HCT116 (cell line): ENCODE results near the gene MESD.

Source experiments
- CTCF ChIP-seq, 3 experiments: fragments of 200-600 bp in 1 of 3; sonication (generic) in 1 of 3; IDR thresholded peaks in 2 of 3; conservative IDR thresholded peaks in 1 of 3; 2 replicates each; pipeline ENCODE4 v1.5.1; 2012 to 2017; ENCODE audit warnings: low read depth in 2 of 3, low read length in 2 of 3, antibody characterized with exemption in 1 of 3, borderline replicate concordance in 1 of 3, control low read depth in 1 of 3, mild to moderate bottlenecking in 1 of 3, mixed read lengths in 1 of 3, mixed run types in 1 of 3, moderate library complexity in 1 of 3; ENCODE audit not compliant: insufficient read depth in 1 of 3
- EZH2 ChIP-seq: fragments of 200-600 bp; sonication (generic); IDR thresholded peaks from 2 replicates; pipeline ENCODE4 v1.6.1; 2017; ENCODE audit warnings: antibody characterized with exemption, mixed run types
- POLR2A ChIP-seq: IDR thresholded peaks from 2 replicates; pipeline ENCODE4 v1.7.0; 2011; ENCODE audit warnings: borderline replicate concordance; ENCODE audit not compliant: insufficient read depth, insufficient read length; ENCODE audit errors: extremely low read depth
- SIN3A ChIP-seq: IDR thresholded peaks from 2 replicates; pipeline ENCODE4 v1.6.1; 2012; ENCODE audit warnings: low read depth
- ZFX ChIP-seq: fragments of 450-650 bp; IDR thresholded peaks from 2 replicates; pipeline ENCODE4 v1.6.1; 2017
- ZNF274 ChIP-seq: fragments of 200-500 bp; sonication (Bioruptor generic); IDR thresholded peaks from 2 replicates; pipeline ENCODE4 v1.6.1; 2014; ENCODE audit warnings: mild to moderate bottlenecking, low read depth, low read length, inconsistent platforms
- TF ChIP-seq, protein P1 (sequence below): IDR thresholded peaks from 2 replicates; pipeline ENCODE4 v1.6.1; 2012

DNA sequence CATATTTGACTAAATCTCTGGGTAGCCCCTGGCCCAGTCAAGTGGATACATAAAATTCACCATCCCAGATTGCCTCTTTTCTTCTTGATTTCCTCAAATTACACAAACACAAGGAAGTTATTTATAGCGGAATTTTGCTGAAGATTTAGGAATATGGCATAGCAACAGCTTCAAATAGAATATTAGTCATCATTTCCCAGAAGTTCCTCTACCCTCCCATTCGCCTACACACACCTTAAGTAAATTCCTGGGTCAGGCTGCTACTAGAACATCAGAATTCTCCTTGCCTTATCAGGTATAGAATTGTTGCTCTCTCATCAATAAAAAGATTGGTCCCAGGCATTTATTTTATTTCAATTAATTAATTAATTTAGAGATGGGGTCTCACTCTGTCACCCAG lies 31.6 kb downstream of the MESD start:
- no peak for TF ChIP-seq ZNF274
- TF ChIP-seq ZFX: no peak
- no peak for TF ChIP-seq CTCF (IDR thresholded peaks at IDR 0.05 in 2 of 3, conservative IDR thresholded peaks at IDR 0.05 in 1 of 3; ENCODE audit: borderline replicate concordance in 1 of 3, insufficient read depth in 1 of 3, low read depth in 2 of 3, low read length in 2 of 3)
- TF ChIP-seq, protein P1, sequence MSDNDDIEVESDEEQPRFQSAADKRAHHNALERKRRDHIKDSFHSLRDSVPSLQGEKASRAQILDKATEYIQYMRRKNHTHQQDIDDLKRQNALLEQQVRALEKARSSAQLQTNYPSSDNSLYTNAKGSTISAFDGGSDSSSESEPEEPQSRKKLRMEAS: no peak
- no peak for TF ChIP-seq SIN3A
- no peak for TF ChIP-seq POLR2A
- no peak for TF ChIP-seq EZH2
